IPS-18c (cell line): ENCODE measurements around the gene PROSER2.

Experiments
- H3K4me3 ChIP-seq: 2 replicates; pipeline ENCODE4 v1.7.0; 2013; ENCODE audit warnings: low read depth, mild to moderate bottlenecking, low read length, moderate library complexity; ENCODE audit not compliant: insufficient read depth
- H3K9me3 ChIP-seq: one replicate; pipeline ENCODE4 v1.6.1; 2013; ENCODE audit warnings: mild to moderate bottlenecking, low read length, moderate library complexity; ENCODE audit not compliant: control insufficient read depth, insufficient read depth

Gene PROSER2

GRCh38 chr10:11825796-11826414 lies 2.7 kb downstream of the PROSER2 start:
- Histone ChIP-seq H3K9me3 (no peaks in the 10 kb centered on the region), H3K4me3 (no peak overlapping the region)

- no peak overlapping the region for H3K4me3 ChIP-seq
- H3K9me3 ChIP-seq, result no peaks in the 10 kb centered on the region
Measured at GRCh38 chr10:11827006-11827405, 3.9 kb downstream of the PROSER2 start.

GRCh38 chr10:11827414-11827813 lies 4.3 kb downstream of the PROSER2 start:
- Histone ChIP-seq H3K9me3 (no peaks in the 10 kb centered on the region), H3K4me3 (no peak overlapping the region)

GRCh38 chr10:11828682-11829284 lies 5.6 kb downstream of the PROSER2 start:
- no peaks in the 10 kb centered on the region for H3K9me3 ChIP-seq
- H3K4me3 ChIP-seq, result no peak overlapping the region

- no peak overlapping the region for H3K4me3 ChIP-seq
- peaks cover 2% of the 10 kb centered on the region for H3K9me3 ChIP-seq
Measured at GRCh38 chr10:11830836-11831519, 7.8 kb downstream of the PROSER2 start.

GRCh38 chr10:11831520-11831951 lies 8.4 kb downstream of the PROSER2 start:
- Histone ChIP-seq H3K4me3 (no peak overlapping the region), H3K9me3 (peaks cover 2% of the 10 kb centered on the region)

- peaks cover 2% of the 10 kb centered on the region for H3K9me3 ChIP-seq
- H3K4me3 ChIP-seq, result no peak overlapping the region
Measured at GRCh38 chr10:11832042-11832441, 8.9 kb downstream of the PROSER2 start.

- Histone ChIP-seq H3K4me3 (no peak overlapping the region), H3K9me3 (peaks cover 2% of the 10 kb centered on the region)
Measured at GRCh38 chr10:11835061-11835460, 11.9 kb downstream of the PROSER2 start.

- no peak overlapping the region for H3K4me3 ChIP-seq
- peaks cover 2% of the 10 kb centered on the region for H3K9me3 ChIP-seq
Measured at GRCh38 chr10:11835704-11836103, 12.5 kb downstream of the PROSER2 start.

- H3K4me3 ChIP-seq, result no peak overlapping the region
- H3K9me3 ChIP-seq, result peaks cover 2% of the 10 kb centered on the region
Measured at GRCh38 chr10:11837372-11838161, 14.4 kb downstream of the PROSER2 start.

GRCh38 chr10:11838298-11838852 lies 15.2 kb downstream of the PROSER2 start:
- H3K4me3 ChIP-seq, result no peak overlapping the region
- peaks cover 2% of the 10 kb centered on the region for H3K9me3 ChIP-seq

GRCh38 chr10:11841375-11841774 lies 18.2 kb downstream of the PROSER2 start:
- Histone ChIP-seq H3K4me3 (no peak overlapping the region), H3K9me3 (no peaks in the 10 kb centered on the region)

GRCh38 chr10:11842411-11842810 lies 19.3 kb downstream of the PROSER2 start:
- H3K4me3 ChIP-seq, result no peak overlapping the region
- H3K9me3 ChIP-seq, result no peaks in the 10 kb centered on the region

- Histone ChIP-seq H3K9me3 (no peaks in the 10 kb centered on the region), H3K4me3 (no peak overlapping the region)
Measured at GRCh38 chr10:11845113-11845512, 22.0 kb downstream of the PROSER2 start.

- H3K9me3 ChIP-seq, result no peaks in the 10 kb centered on the region
- no peak overlapping the region for H3K4me3 ChIP-seq
Measured at GRCh38 chr10:11846542-11846941, 23.4 kb downstream of the PROSER2 start.

GRCh38 chr10:11849277-11849676 lies 26.1 kb downstream of the PROSER2 start:
- H3K4me3 ChIP-seq, result no peak overlapping the region

GRCh38 chr10:11849911-11850310 lies 26.8 kb downstream of the PROSER2 start:
- Histone ChIP-seq H3K4me3 (no peak overlapping the region), H3K9me3 (no peaks in the 10 kb centered on the region)

More at GRCh38 chr10:11849277-11849676, 26.1 kb downstream of the PROSER2 start:
- H3K9me3 ChIP-seq, result no peaks in the 10 kb centered on the region
